ENCODE data around the gene RPS6KC1.
"Not testable (repeated sequence)": the region's sequence is repeated elsewhere in the genome, so short reads cannot be mapped to it uniquely, and the experiment has no call there.

RPS6KC1 gene

GRCh38 chr1:213287987-213288386 lies 236.9 kb downstream of the RPS6KC1 start:
- FAIRE-seq = no peak

DNA sequence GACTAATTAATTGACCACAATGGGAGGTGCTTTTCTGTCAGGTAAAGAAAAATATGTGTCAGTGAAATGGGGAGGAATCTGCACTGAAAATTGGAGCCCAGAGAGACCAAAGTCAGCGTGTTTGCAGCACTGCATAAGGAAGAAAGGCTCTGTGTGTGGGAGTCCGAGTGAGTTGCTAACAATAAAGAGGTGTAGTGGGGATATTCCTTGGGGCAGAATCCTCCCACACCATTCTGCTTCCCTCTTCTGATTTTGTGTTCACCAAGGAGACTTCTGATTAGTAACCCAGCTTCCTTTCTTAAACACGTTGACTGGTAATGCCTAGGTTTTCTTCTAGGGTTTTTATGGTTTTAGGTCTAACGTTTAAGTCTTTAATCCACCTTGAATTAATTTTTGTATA lies 240.5 kb downstream of the RPS6KC1 start:
- FAIRE-seq = no peak

GRCh38 chr1:213292614-213293013 lies 241.6 kb downstream of the RPS6KC1 start:
- no peak for FAIRE-seq

DNA sequence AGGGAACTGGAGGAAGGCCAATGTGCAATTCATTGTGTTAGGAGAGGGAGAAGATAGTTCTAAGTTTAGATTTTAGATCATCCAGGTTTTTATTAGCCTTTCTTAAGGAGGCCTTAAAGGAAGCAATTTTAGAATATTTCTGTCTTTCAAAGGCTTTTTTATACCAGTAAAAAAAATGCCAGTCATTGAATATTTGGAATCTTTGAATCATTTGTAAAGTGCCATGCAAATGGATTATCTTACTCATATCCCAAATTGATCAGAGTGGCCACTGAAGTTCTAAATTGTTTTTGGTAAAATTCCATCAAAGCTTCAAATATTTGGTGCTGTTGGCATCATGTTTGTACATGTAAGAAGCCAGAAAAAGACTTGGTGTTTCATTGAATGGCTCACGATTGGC lies 244.8 kb downstream of the RPS6KC1 start:
- no peak for FAIRE-seq

- no peak for FAIRE-seq
These were observed 245.5 kb downstream of the RPS6KC1 start for GRCh38 chr1:213296558-213296957.

DNA sequence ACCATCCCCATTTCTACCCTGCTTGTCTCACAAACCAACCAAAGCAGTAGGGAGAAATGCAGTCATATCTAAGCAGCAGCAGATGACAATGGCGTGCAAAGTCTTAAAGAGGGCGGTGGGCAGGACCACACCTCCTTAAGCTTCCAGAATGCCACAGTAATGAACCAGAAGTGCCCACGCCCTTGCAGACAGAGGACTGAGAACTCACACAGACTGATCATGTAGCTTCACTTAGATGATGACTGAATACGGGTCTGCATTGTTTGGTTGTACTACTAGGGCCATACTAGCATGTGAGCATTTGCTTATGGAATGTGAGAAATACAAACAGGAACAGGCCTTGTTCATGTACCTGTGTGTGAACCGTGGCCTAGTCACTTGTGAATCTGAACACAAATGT lies 246.0 kb downstream of the RPS6KC1 start:
- FAIRE-seq = no peak

DNA sequence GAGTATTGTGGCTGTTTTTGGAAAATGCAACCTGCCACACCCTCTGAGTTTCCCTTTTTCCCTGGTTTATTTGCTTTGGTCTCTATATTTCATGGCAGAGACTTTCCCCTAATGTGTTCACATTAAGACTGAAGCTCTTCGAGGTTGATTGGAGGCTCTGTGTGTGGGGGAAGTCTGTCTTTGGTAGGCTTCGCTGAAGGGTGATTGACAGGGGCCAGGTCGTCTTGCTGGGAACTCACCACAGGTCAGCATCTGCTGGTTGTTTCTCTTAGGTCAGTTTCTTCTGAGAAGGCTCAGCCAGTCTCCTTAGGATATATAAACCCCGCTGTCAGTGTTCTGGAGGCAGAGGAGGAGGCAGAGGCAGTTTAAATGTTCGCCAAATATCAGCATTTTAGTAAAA lies 249.4 kb downstream of the RPS6KC1 start:
- FAIRE-seq = no peak

DNA sequence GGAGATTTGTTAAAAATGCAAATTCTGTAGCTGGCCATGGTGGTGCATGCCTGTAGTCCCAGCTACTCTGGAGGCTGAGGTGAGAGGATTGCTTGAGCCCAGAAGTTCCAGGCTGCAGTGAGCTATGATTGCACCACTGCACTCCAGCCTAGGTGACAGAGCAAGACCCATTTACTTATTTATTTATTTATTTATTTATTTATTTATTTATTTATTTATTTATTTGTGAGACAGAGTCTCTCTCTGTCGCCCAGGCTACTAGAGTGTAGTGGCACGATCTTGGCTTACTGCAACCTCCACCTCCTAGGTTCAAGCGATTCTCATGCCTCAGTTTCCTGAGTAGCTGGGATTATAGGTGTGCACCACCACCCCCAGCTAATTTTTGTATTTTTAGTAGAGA lies 250.5 kb downstream of the RPS6KC1 start:
- FAIRE-seq = not testable (repeated sequence)

- no peak for FAIRE-seq
These were observed 252.2 kb downstream of the RPS6KC1 start for GRCh38 chr1:213303286-213303685.

- FAIRE-seq = no peak
These were observed 264.5 kb downstream of the RPS6KC1 start for GRCh38 chr1:213315571-213315970.

DNA sequence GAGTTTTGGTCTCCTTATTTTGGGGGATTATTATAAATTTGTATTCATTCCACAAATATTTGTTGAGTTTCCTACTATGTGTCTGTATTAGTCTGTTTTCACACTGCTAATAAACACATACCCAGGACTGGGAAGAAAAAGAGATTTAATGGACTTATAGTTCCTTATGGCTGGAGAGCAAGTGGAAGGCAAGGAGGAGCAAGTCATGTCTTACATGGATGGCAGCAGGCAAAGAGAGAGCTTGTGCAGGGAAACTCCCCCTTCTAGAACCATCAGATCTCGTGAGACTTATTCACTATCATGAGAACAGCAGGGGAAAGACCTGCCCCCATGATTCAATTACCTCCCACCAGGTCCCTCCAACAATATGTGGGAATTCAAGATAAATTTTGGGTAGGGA lies 267.4 kb downstream of the RPS6KC1 start:
- FAIRE-seq = not testable (repeated sequence)

GRCh38 chr1:213320191-213320870 lies 269.3 kb downstream of the RPS6KC1 start:
- FAIRE-seq = no peak
